Measurements from ENCODE around the gene ZNF699.

The ZNF699 gene

GRCh38 chr19:9251236-9251635 lies 58.4 kb downstream of the ZNF699 start:
- no peak for DNase-seq

- no peak for DNase-seq
These were observed 59.0 kb downstream of the ZNF699 start, which contains the start of gene OR7E24 for GRCh38 chr19:9250630-9251029. Gene OR7E24, plus strand, starts transcription at chr19:9250930. Its CDS starts 114 bp downstream, at chr19:9251044.

Data from activated gamma-delta T cell treated with Interleukin-2 at 50 U/mL for 16 hours (primary cell).